Bronchial epithelial cell (primary cell): Measurements from ENCODE around the gene ANTXR1. TPM values are rescaled to one million over a fixed set of nuclear protein-coding genes. Genes with fewer than 3 reads are reported as not detected.

Source experiments
- DNase-seq: peaks from one replicate; pipeline ENCODE4 v3.0.0-alpha.2; 2010; ENCODE audit warnings: low read depth
- FAIRE-seq: peaks from 2 replicates; lab custom pipeline; 2011; peaks lifted over from hg19 to GRCh38; lab: Jason Lieb, UNC
- H3K27me3 ChIP-seq: 2 replicates; pipeline ENCODE4 v1.5.1; 2011; ENCODE audit warnings: low read length; ENCODE audit not compliant: control insufficient read depth, insufficient read depth
- H3K36me3 ChIP-seq: 2 replicates; pipeline ENCODE4 v1.5.1; 2011; ENCODE audit warnings: low read length; ENCODE audit not compliant: control insufficient read depth, insufficient read depth
- H3K4me3 ChIP-seq: 2 replicates; pipeline ENCODE4 v1.5.1; 2011; ENCODE audit warnings: mild to moderate bottlenecking, low read depth, low read length, control low read depth
- CTCF ChIP-seq: IDR thresholded peaks from 2 replicates; pipeline ENCODE4 v1.5.1; 2011; ENCODE audit warnings: mild to moderate bottlenecking, moderate library complexity, low read length, control low read depth, inconsistent platforms; ENCODE audit not compliant: insufficient read depth, severe bottlenecking
- total RNA-seq: library from RNA; depleted of rRNA; stranded (reverse); fragments of >200 nt; gene quantifications from 2 replicates; pipeline ENCODE4 v1.2.1, GENCODE V29; 2014

The ANTXR1 gene
- total RNA-seq, 1 donor from 2014 or later, result 3.7 TPM

- Histone ChIP-seq H3K4me3 (no peak overlapping the region), H3K27me3 (no peaks in the 10 kb centered on the region), H3K36me3 (no peaks in the 10 kb centered on the region)
- DNase-seq (no peak), FAIRE-seq (no peak)
- no peak for TF ChIP-seq CTCF
Observed at GRCh38 chr2:69298862-69299261, 285.9 kb downstream of the ANTXR1 start.

Other genes starting within 250 kb of the ANTXR1 start
- not detected in 2 replicates for gene BMP10, start 141.8 kb upstream of the ANTXR1 start, total RNA-seq
- gene GKN2, start 60.3 kb upstream of the ANTXR1 start, total RNA-seq, result not detected in 2 replicates
- gene GKN1, start 38.5 kb upstream of the ANTXR1 start, total RNA-seq, result not detected in 2 replicates